ENCODE data around the gene CCNDBP1.

CCNDBP1 gene

DNA sequence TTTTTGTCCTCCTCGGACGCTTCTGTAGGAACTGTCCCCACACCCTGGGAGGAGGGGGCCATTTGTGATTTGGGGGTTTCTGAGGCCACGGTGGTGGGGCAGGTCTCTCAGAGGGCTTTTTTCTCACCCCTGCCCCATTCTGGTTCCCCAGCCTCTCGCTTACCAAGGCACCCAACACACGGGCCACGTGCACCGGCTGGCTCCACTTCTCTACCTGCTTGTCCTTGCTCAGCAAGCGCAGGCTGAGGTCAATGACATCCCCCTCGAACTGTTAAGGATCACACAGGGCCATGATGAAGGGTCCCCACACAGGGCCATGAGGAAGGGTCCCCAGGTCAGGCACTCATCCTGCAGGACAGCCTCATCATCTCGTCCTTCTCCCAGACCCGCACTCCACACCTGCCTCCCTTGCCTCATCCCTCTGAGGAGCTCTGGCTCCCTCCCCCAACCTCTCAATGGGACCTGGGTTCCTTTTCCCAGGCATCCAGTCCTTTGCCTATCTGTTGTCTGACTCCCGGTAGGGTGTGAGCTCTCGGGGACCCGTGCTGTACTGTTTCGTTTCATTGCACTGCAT, 25.1 kb downstream of the CCNDBP1 start:
- Histone ChIP-seq H3K27me3 (ENCODE audit: control insufficient read depth, insufficient read depth, low read length) (no peaks in the 10 kb centered on the region), H3K9me3 (ENCODE audit: control insufficient read depth, insufficient read depth, low read length) (no peaks in the 10 kb centered on the region), H3K4me1 (ENCODE audit: control insufficient read depth, insufficient read depth, low read length) (no peaks in the 10 kb centered on the region), H3K36me3 (ENCODE audit: control insufficient read depth, insufficient read depth, low read length) (no peaks in the 10 kb centered on the region), H3K4me3 (ENCODE audit: low read depth, low read length) (no peak overlapping the region), H3K9ac (ENCODE audit: low read depth, low read length) (no peak overlapping the region)

DNA sequence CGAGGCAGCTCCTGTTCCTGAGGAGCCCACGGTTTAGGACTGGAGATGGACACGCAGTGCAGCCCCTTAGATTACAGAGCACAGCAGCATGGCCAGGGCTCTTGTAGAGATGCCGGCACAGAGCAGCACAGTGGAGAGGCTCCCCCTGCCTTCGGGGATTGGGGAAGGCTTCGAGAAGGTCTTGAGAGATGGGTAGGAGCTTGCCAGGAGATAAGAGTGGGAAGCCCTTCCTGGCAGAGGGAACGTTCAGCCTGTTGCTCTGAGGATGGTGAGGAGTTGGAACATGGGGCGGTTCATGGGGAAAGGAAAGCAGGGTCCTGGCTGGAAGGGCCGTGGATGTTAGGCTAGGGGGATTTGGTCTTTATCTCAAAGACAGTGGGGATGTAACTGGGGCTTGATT, 25.6 kb downstream of the CCNDBP1 start:
- no peaks in the 10 kb centered on the region for H3K4me1 ChIP-seq (ENCODE audit: control insufficient read depth, insufficient read depth, low read length)
- no peak overlapping the region for H3K9ac ChIP-seq (ENCODE audit: low read depth, low read length)
- H3K27me3 ChIP-seq (ENCODE audit: control insufficient read depth, insufficient read depth, low read length): no peaks in the 10 kb centered on the region
- no peaks in the 10 kb centered on the region for H3K36me3 ChIP-seq (ENCODE audit: control insufficient read depth, insufficient read depth, low read length)
- no peak overlapping the region for H3K4me3 ChIP-seq (ENCODE audit: low read depth, low read length)
- no peaks in the 10 kb centered on the region for H3K9me3 ChIP-seq (ENCODE audit: control insufficient read depth, insufficient read depth, low read length)

DNA sequence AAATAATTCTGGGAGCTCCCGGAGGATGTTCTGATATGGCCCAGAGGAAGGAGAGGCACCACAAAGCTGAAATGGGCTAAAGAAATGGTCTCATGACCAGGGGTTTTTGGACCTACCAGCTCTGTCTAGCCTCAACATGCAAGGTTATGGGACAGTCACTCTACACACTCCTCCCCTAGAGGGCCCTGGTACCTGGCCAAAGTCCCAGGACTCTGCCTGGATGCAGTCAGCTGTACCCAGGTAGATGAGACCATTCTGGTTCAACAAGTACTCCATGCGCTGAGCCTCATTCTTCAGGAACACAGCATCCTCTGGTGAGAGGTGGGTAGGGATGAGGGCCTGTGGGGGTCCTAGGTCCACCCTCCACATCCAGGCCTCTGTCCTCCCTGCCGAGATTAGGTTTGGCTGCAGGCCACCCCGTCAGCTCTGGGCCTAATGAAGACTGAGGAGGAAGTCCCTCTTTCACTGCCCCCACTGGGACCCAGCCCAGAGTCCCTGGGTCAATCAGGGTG, 26.1 kb downstream of the CCNDBP1 start:
- H3K9me3 ChIP-seq (ENCODE audit: control insufficient read depth, insufficient read depth, low read length): no peaks in the 10 kb centered on the region
- no peak overlapping the region for H3K9ac ChIP-seq (ENCODE audit: low read depth, low read length)

DNA sequence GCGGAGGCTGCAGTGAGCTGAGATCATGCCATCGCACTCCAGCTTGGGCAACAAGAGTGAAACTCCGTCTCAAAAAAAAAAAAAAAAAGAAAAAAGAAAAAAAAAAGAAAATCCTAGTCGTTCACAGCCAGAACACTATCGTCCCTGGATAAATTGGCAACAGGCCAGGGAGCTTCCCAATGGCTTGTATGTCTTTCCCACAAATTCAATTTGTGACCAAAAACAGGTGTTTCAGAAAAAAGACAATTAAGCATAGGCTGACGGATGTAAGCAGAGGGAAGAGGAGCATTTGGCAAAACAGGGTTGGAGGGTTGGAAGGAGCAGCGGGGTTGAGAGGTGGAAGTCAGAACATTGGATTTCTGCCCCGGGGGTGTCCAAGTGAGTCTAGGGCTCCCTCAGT, 27.1 kb downstream of the CCNDBP1 start:
- Histone ChIP-seq H3K4me1 (ENCODE audit: control insufficient read depth, insufficient read depth, low read length) (no peaks in the 10 kb centered on the region), H3K9ac (ENCODE audit: low read depth, low read length) (no peak overlapping the region), H3K4me3 (ENCODE audit: low read depth, low read length) (no peak overlapping the region), H3K9me3 (ENCODE audit: control insufficient read depth, insufficient read depth, low read length) (no peaks in the 10 kb centered on the region), H3K36me3 (ENCODE audit: control insufficient read depth, insufficient read depth, low read length) (no peaks in the 10 kb centered on the region), H3K27me3 (ENCODE audit: control insufficient read depth, insufficient read depth, low read length) (no peaks in the 10 kb centered on the region)

More for the DNA sequence above, 26.1 kb downstream of the CCNDBP1 start:
- Histone ChIP-seq H3K36me3 (ENCODE audit: control insufficient read depth, insufficient read depth, low read length) (no peaks in the 10 kb centered on the region), H3K4me1 (ENCODE audit: control insufficient read depth, insufficient read depth, low read length) (no peaks in the 10 kb centered on the region), H3K27me3 (ENCODE audit: control insufficient read depth, insufficient read depth, low read length) (no peaks in the 10 kb centered on the region), H3K4me3 (ENCODE audit: low read depth, low read length) (no peak overlapping the region)

DNA sequence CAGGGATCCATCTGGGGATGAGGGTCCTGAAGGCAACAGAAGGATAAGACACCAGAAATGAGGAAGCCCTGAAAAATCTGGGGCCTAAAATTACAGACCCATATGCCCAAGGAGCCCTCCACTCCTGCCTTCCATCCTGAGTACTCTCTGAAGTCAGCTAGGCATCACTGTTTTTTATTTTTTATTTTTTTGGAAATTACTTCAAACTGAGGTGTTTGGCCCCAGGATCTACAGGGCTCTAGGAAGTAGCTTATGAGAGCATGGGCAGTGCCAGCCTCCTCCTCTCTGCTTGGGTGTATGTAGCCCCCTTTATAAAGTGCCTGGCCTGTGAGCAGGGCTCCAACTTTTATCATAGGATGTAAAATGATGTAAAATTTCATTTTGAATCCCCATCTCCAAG, 27.7 kb downstream of the CCNDBP1 start:
- Histone ChIP-seq H3K9ac (ENCODE audit: low read depth, low read length) (no peak overlapping the region), H3K27me3 (ENCODE audit: control insufficient read depth, insufficient read depth, low read length) (no peaks in the 10 kb centered on the region), H3K36me3 (ENCODE audit: control insufficient read depth, insufficient read depth, low read length) (no peaks in the 10 kb centered on the region), H3K4me3 (ENCODE audit: low read depth, low read length) (no peak overlapping the region), H3K9me3 (ENCODE audit: control insufficient read depth, insufficient read depth, low read length) (no peaks in the 10 kb centered on the region), H3K4me1 (ENCODE audit: control insufficient read depth, insufficient read depth, low read length) (no peaks in the 10 kb centered on the region)

DNA sequence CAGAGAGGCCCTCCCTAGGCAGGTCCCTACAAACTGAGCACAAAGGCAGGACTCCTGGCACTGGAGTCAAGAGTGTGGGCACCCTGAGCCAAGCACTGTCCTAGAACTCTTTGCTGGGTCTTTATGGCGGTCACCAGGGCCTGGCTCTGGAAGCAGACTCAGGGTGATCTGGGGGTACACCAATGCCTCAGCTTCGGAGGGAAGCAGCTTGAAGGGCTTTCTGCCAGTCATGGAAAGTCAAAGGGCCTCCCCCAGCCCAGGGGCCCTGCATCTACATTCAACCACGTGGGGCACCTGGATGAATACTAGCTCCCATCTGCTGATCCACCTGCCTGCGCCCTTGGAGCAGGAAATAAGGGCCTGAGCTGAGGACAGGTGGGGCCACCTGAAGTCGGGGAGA, 28.3 kb downstream of the CCNDBP1 start:
- H3K9ac ChIP-seq (ENCODE audit: low read depth, low read length): no peak overlapping the region
- no peaks in the 10 kb centered on the region for H3K9me3 ChIP-seq (ENCODE audit: control insufficient read depth, insufficient read depth, low read length)
- H3K27me3 ChIP-seq (ENCODE audit: control insufficient read depth, insufficient read depth, low read length): no peaks in the 10 kb centered on the region
- H3K4me3 ChIP-seq (ENCODE audit: low read depth, low read length): no peak overlapping the region
- H3K4me1 ChIP-seq (ENCODE audit: control insufficient read depth, insufficient read depth, low read length): no peaks in the 10 kb centered on the region
- no peaks in the 10 kb centered on the region for H3K36me3 ChIP-seq (ENCODE audit: control insufficient read depth, insufficient read depth, low read length)

DNA sequence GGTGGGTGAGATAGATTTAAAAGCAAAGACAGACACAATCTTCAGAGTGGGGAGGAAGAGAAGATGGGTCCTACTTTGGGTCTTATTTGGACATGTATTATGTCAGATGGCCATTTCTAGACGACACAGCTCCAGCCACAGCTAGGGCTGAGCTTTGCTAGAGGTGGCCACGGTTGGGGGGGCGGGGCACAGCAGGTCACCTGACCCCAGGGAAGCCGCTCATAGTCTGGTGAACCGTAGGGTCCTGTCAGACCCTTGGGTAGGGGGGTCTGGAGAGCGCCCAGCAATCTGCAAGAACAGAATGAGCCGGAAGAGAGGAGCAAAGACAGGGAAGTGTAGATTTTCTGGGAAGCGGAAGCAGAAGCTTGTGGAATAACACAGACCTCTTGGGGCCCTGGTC, 29.0 kb downstream of the CCNDBP1 start:
- Histone ChIP-seq H3K4me3 (ENCODE audit: low read depth, low read length) (no peak overlapping the region), H3K9ac (ENCODE audit: low read depth, low read length) (no peak overlapping the region), H3K9me3 (ENCODE audit: control insufficient read depth, insufficient read depth, low read length) (no peaks in the 10 kb centered on the region), H3K27me3 (ENCODE audit: control insufficient read depth, insufficient read depth, low read length) (no peaks in the 10 kb centered on the region), H3K4me1 (ENCODE audit: control insufficient read depth, insufficient read depth, low read length) (peaks cover 3% of the 10 kb centered on the region), H3K36me3 (ENCODE audit: control insufficient read depth, insufficient read depth, low read length) (no peaks in the 10 kb centered on the region)

DNA sequence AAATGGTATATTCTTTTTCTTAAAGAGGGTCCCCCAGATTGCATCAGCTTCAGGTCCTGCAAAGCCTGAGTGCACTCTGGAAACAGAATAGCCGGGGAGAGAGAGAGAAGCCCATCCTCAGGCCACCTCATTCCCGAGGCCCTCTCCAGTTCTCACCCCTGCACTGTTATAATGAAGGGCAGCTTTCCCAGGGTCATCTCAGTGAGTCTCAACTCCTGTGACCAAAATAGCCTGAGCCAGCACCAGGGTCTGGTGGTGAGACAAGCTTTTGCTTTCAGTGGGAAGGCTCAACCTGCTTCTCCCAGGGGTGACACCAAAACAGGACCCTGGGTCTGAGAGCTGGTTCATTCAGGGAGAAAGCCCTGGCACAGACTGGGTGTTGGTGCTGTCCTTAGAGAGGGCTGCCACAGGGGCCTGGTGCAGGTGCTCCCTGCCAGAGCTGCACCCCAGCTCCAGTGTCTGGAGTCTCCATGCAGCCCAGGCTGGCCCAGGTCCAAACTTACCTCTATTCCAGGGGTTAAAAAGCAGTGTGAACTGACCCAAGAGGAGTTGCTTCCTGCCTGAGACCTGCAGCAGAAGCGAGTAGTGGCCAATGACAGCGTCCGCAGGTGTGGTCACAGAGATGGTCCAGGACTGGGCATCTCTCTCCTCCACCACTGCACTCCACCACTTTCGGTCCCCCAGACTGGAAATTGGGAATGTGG, 29.5 kb downstream of the CCNDBP1 start:
- Histone ChIP-seq H3K4me1 (ENCODE audit: control insufficient read depth, insufficient read depth, low read length) (peaks cover 3% of the 10 kb centered on the region), H3K4me3 (ENCODE audit: low read depth, low read length) (no peak overlapping the region), H3K9me3 (ENCODE audit: control insufficient read depth, insufficient read depth, low read length) (no peaks in the 10 kb centered on the region), H3K27me3 (ENCODE audit: control insufficient read depth, insufficient read depth, low read length) (no peaks in the 10 kb centered on the region), H3K36me3 (ENCODE audit: control insufficient read depth, insufficient read depth, low read length) (no peaks in the 10 kb centered on the region), H3K9ac (ENCODE audit: low read depth, low read length) (no peak overlapping the region)

DNA sequence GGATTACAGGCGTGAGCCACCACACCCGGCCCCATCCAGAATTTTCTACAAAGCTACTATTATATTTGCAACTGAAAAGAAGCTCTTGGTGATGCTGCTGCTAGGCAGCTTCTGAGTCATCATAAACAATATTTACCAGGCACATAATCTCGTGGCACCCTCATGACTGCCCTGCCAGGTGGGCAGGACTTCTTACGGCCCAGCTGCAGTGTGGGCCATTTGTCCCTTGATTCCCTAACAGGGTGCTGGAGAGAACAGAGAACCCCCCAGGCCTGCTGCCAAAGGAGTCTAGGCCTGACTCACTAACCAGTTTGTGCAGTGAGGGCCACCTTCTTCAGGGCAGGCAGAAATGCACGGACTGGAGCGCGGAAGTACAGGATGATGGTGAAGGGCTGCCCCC, 30.8 kb downstream of the CCNDBP1 start:
- Histone ChIP-seq H3K27me3 (ENCODE audit: control insufficient read depth, insufficient read depth, low read length) (no peaks in the 10 kb centered on the region), H3K9ac (ENCODE audit: low read depth, low read length) (no peak overlapping the region), H3K9me3 (ENCODE audit: control insufficient read depth, insufficient read depth, low read length) (no peaks in the 10 kb centered on the region), H3K36me3 (ENCODE audit: control insufficient read depth, insufficient read depth, low read length) (no peaks in the 10 kb centered on the region), H3K4me1 (ENCODE audit: control insufficient read depth, insufficient read depth, low read length) (peaks cover 3% of the 10 kb centered on the region), H3K4me3 (ENCODE audit: low read depth, low read length) (no peak overlapping the region)

DNA sequence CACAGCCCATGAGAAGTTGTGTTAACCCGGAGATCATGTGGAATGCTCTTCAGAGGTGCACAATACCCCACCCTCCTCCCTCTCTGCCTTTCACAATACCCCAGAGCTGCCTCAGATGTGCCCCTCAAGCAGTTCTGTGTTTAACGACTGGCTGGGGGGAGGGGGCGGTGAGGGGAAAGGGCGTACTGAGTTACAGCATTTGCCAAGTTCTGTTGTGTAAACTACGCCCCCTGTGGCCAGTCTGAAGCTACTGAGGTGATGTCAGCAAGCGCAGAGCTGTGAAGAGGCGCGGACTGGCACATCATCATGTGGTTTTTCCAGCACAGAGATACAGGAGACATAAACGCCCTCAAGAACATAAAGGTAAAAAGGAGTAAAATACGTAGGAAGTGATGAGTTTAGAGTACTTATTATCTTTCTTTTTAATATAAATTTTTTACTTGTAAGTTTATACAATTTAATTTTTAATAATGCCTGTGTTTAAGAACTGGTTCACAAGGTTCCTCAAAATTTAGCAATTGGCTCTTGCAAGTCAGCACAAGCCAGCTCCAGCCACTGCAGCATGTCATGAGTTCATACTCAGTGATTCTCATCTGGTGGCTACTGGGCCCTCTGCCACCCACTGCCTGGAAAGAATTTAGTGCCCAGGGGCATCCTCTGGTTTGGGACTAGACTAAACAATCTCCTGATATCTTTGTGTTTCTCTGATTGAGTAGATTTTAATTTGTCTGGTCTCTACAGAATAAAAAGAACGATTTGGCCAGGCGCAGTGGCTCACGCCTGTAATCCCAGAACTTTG, 33.9 kb downstream of the CCNDBP1 start:
- H3K27me3 ChIP-seq (ENCODE audit: control insufficient read depth, insufficient read depth, low read length): no peaks in the 10 kb centered on the region
- H3K36me3 ChIP-seq (ENCODE audit: control insufficient read depth, insufficient read depth, low read length): no peaks in the 10 kb centered on the region
- no peak overlapping the region for H3K4me3 ChIP-seq (ENCODE audit: low read depth, low read length)
- peaks cover 3% of the 10 kb centered on the region for H3K4me1 ChIP-seq (ENCODE audit: control insufficient read depth, insufficient read depth, low read length)
- H3K9me3 ChIP-seq (ENCODE audit: control insufficient read depth, insufficient read depth, low read length): no peaks in the 10 kb centered on the region
- H3K9ac ChIP-seq (ENCODE audit: low read depth, low read length): no peak overlapping the region

DNA sequence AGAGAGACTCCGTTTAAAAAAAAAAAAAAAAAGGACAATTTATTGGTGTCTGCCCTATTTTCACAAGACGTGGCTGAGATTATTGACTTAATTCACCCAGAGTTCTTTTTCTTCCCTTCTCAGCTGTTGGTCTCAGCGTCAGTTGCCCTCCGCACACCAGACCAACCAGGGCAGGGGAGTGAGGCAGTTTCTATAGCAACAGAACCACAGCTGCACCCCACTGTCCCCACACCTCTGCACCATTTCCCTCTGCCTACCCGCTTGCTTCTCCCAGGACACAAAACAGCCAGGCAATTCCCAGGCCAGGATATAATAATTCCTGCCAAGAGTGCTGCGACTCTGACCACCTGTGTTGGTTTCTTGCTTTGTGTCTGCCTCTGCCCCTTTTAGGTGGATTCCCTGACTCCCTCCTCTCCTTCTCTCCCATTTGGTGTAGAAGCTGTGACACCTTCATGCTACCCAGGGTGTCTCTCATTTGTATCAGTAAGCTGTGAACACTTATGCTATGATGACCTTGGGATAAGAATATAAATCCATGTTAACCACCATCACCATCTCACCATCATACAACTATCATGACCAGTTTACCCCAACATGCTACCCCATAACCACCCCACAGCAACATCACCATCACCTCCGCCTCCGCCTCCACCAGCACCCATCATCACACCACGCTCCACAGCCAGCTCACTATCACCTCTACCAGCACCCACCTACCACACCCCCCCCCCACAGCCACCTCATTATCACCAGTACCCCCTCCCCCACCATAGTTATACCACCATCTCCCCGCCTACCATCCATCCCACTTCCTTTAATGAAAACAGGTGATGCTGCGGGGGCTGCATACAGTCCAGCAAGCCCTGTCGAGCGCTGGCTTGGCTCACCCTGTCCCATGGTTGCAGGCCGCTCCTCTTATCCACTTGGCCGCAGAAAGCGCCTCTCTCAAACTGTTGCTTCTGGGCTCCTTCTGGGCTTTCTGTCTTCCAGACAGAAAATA, 35.0 kb downstream of the CCNDBP1 start:
- Histone ChIP-seq H3K4me3 (ENCODE audit: low read depth, low read length) (no peak overlapping the region), H3K36me3 (ENCODE audit: control insufficient read depth, insufficient read depth, low read length) (no peaks in the 10 kb centered on the region), H3K9me3 (ENCODE audit: control insufficient read depth, insufficient read depth, low read length) (no peaks in the 10 kb centered on the region)

More for the DNA sequence above, 35.0 kb downstream of the CCNDBP1 start:
- Histone ChIP-seq H3K27me3 (ENCODE audit: control insufficient read depth, insufficient read depth, low read length) (no peaks in the 10 kb centered on the region), H3K4me1 (ENCODE audit: control insufficient read depth, insufficient read depth, low read length) (peaks cover 3% of the 10 kb centered on the region), H3K9ac (ENCODE audit: low read depth, low read length) (no peak overlapping the region)
